Kidney glomerular epithelial cell (primary cell): ENCODE results near the gene GPR62.
"Not testable (repeated sequence)": the region's sequence is repeated elsewhere in the genome, so short reads cannot be mapped to it uniquely, and the experiment has no call there.

Experiments
- DNase-seq: peaks from one replicate; lab custom pipeline; 2025; lab: John Stamatoyannopoulos, UW

GPR62 gene

GRCh38 chr3:51955175-51955892 lies at the start of gene GPR62:
Gene GPR62 (plus strand): TSS chr3:51955381. CDS start chr3:51955653, 272 bp downstream.
- no peak for DNase-seq

- DNase-seq = no peak
Measured at GRCh38 chr3:51908026-51908425, 47.2 kb upstream of the GPR62 start.

GRCh38 chr3:51916418-51916817 lies 38.8 kb upstream of the GPR62 start:
- no peak for DNase-seq

- DNase-seq = no peak
Measured at GRCh38 chr3:51921081-51921578, 34.1 kb upstream of the GPR62 start.

GRCh38 chr3:51927061-51927977 lies 27.9 kb upstream of the GPR62 start:
- no peak for DNase-seq

GRCh38 chr3:51928438-51928837 lies 26.7 kb upstream of the GPR62 start:
- no peak for DNase-seq

GRCh38 chr3:51928981-51929380 lies 26.2 kb upstream of the GPR62 start:
- DNase-seq = not testable (repeated sequence)

- no peak for DNase-seq
Measured at GRCh38 chr3:51929420-51930003, 25.7 kb upstream of the GPR62 start.

GRCh38 chr3:51930439-51930838 lies 24.7 kb upstream of the GPR62 start:
- DNase-seq = no peak

GRCh38 chr3:51931756-51932155 lies 23.4 kb upstream of the GPR62 start:
- DNase-seq = no peak

GRCh38 chr3:51932471-51933370 lies 22.5 kb upstream of the GPR62 start:
- DNase-seq = no peak

GRCh38 chr3:51933471-51934138 lies 21.6 kb upstream of the GPR62 start:
- no peak for DNase-seq

GRCh38 chr3:51934139-51934850 lies 20.9 kb upstream of the GPR62 start:
- DNase-seq = no peak

- DNase-seq = no peak
Measured at GRCh38 chr3:51934991-51935885, 19.9 kb upstream of the GPR62 start.

- DNase-seq = no peak
Measured at GRCh38 chr3:51935886-51936755, 19.1 kb upstream of the GPR62 start.

- DNase-seq = no peak
Measured at GRCh38 chr3:51937014-51937413, 18.2 kb upstream of the GPR62 start.

- no peak for DNase-seq
Measured at GRCh38 chr3:51937611-51938450, 17.4 kb upstream of the GPR62 start.
